Astrocyte of the cerebellum (primary cell): ENCODE measurements around the gene PDGFRB.

Source experiments
- DNase-seq: peaks from one replicate; pipeline ENCODE4 v3.0.0-alpha.2; 2011; ENCODE audit warnings: low read depth
- H3K4me3 ChIP-seq: 2 replicates; pipeline ENCODE4 v1.5.1; 2011; ENCODE audit warnings: mild to moderate bottlenecking, low read depth, low read length, moderate library complexity
- CTCF ChIP-seq: IDR thresholded peaks from 2 replicates; pipeline ENCODE4 v1.5.1; 2012; ENCODE audit warnings: low read length, low read depth, moderate library complexity, mild to moderate bottlenecking; ENCODE audit errors: missing control alignments
- in situ Hi-C: cut with HindIII; loops from 2 replicates; pipeline ENCODE4 v1.10.0; 2017; ENCODE audit warnings: low sequenced_read_pairs

Gene PDGFRB

GRCh38 chr5:150107909-150108447 is 47.7 kb downstream of the PDGFRB start:
- no peak for DNase-seq
- in situ Hi-C loops: loop anchor here (5.0 kb wide), 2 partner anchors 36 to 81 kb away; no protein-coding TSS in a partner anchor

GRCh38 chr5:150106674-150107426 is 48.8 kb downstream of the PDGFRB start:
- no peak overlapping the region for H3K4me3 ChIP-seq
- DNase-seq: no peak
- in situ Hi-C loops: loop anchor here (5.0 kb wide), 2 partner anchors 35 to 80 kb away; no protein-coding TSS in a partner anchor
- TF ChIP-seq CTCF: no peak

More at GRCh38 chr5:150107909-150108447, 47.7 kb downstream of the PDGFRB start:
- H3K4me3 ChIP-seq: no peak overlapping the region
- TF ChIP-seq CTCF: no peak

- in situ Hi-C loops: loop anchor here (5.0 kb wide), 2 partner anchors 34 to 79 kb away; no protein-coding TSS in a partner anchor
- no peak for DNase-seq
- H3K4me3 ChIP-seq: no peak overlapping the region
- TF ChIP-seq CTCF: no peak
These were observed 49.6 kb downstream of the PDGFRB start for GRCh38 chr5:150105928-150106615.

GRCh38 chr5:150104550-150104870 is 51.1 kb downstream of the PDGFRB start:
- in situ Hi-C loops: no loop called here

GRCh38 chr5:150103678-150104549 is 51.7 kb downstream of the PDGFRB start:
- DNase-seq: no peak

More at GRCh38 chr5:150104550-150104870, 51.1 kb downstream of the PDGFRB start:
- no peak overlapping the region for H3K4me3 ChIP-seq
- TF ChIP-seq CTCF: no peak
- DNase-seq: no peak

More at GRCh38 chr5:150103678-150104549, 51.7 kb downstream of the PDGFRB start:
- H3K4me3 ChIP-seq: no peak overlapping the region
- in situ Hi-C loops: no loop called here
- TF ChIP-seq CTCF: no peak
